ENCODE measurements around the gene CDK14. TPM values are rescaled to one million over a fixed set of nuclear protein-coding genes. Genes with fewer than 3 reads are reported as not detected.

Gene CDK14
- polyA plus RNA-seq, 1 donor: 19.5 TPM

DNA sequence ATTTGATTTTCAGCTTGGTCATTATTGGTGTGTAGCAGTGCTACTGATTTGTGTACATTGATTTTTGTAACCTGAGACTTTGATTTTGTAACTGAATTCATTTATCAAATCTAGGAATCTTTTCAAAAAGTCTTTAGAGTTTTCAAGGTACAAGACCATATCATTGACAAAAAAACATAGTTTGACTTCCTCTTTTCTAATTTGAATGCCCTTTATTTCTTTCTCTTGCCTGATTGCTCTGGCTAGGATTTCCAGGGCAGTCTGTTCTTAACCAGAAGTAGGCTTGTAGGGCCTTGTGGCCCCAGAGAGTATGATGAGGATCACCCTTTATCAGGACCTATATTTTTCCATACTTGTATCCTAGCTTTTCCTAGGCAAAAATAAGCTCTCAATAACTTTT, 433.6 kb downstream of the CDK14 start:
- no peak for DNase-seq

DNA sequence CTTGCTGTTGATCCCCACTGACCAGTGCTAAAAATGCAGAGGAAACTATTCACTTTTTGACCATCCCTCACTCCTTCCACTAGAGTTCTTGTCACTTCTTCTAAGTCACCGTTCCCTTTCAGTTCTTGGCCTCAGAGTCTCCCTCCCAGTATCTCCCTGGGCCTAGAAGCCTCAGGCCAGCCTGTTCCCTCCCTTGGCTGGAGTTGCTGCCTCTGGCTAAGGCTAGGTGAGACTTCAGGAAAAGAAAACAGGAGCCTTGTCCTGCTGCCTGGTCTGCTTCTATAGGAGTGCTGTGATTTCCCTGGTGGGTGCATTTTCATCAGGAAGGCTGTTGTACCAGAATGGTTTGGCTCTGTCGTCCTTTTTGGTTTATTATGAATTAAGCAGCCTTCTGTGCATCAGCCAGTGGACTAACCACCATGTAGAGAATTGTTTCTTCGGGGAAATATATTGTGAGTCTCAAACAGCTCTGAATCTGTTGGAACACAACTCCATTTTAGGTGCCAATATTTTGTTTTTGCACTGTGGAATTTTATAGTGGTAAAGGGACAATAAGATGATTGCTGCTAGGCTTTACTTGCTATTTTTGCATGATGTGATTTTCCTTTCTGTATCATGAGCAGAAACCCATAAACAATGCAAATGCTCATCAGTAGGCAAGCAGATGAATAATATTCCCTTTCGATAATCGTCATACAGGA, 434.7 kb downstream of the CDK14 start:
- DNase-seq: no peak

DNA sequence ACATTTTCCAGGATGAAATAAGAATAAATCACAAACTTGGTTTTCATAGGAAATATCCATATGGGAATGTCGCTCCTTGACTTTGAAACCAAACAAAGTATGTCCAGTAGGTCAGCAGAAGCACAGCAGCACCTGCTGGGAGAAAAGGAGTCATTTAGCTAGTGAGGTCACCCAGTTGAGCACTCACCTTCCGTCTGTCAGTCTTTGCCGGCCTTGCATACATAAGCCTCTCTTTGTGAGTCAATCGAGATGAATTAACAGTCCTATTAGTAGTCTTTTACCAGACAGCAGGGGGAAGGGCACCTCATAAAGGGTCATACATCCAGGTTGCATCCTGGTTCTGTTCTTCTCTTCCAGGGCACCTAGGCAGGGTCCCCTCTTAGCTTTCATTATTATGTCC, 435.6 kb downstream of the CDK14 start:
- DNase-seq: no peak

DNA sequence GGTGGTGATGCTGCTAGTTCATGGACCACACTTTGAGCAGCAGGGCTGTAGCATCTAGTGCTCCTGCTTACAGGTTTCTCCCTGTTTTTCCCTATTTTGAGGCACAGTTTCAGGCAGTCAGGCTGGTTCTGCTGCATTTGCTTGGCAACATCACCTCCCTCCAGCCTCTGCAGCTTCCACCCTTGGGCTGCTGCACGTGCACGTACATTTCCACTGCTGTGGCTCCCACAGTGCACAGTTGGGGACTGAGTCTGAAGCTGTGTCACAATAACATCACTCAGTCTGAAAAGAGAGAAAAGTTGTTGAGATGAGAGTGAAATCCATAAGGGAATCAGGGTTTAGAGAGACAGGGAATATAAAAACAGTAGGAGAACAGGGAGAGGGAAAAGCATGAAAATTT, 437.5 kb downstream of the CDK14 start:
- DNase-seq: no peak

DNA sequence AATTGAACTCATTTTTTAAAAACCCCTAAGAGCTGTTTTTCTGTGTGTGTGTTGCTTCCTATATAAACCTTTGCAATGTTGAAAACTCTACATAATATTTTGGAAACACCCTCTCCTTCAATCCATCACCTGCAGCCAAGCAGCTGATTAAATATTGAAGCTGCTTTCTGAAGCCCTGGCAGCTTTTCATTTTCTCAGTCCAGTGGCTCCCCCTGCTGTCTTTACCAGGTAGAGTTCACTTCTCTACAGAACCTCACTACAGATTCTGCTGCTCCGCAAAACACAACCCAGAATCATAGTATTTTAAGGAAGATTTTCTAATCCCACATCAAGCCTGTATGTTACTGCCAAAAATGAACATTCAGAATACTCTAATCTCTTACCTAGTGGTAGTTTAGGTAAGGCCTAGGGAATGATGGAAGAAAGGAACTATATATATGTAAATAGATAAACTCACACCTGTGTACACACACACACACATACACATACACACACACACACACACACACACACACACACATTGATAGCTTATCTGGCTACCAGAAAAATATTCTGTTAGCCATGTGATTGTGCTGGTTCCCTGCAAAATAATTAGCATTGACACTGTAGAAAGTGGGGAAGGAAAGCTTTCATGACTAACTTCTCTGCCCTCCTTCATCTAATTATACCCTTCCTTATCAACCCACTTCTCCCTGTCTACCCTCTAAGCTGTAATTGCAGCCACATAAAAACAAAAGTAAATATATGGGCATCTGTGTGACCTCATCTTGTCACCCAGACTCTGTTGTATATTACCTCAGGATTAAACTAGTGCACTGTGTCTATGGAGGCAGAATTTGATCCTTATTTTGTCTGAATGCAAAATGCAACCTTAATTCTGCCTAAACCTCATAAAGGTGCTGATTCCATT, 438.6 kb downstream of the CDK14 start:
- DNase-seq: peak; percentile 63

DNA sequence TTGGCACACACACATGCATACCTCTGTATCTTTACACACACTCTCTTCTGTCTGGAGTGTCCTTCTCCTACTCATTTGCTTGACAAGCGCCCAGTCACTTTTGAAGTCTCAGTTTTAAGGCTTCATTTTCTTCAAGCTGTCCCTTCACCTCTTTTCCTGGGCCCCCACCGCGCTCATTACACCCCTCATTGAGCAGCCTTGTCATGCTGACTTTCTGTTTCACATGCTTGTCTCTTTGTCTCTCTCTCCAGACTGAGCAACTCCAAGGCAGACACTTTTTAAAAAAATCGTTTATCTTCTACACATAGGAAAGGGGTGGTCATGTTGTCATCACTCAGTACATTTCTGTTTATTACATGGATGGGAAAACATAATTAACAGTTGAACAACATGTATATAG, 442.9 kb downstream of the CDK14 start:
- no peak for DNase-seq

DNA sequence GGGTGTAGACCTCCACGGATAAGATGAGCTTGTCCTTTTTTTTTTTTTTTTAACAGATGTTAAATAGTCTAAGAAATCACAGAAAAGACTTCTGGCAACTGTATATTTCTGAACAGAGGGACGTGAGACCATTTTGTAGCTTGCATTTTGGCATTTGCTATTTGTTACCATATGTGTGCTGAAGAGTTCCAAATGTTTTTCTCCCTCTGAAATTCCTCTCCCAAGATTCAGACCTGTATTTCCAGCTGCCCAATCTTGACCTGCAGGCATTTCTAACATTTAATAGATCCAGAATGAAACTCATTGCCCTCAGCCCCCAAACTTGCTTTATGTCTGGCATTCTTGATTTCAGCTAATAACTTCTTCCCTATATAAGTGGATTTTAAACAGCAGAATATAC, 445.0 kb downstream of the CDK14 start:
- no peak for DNase-seq

DNA sequence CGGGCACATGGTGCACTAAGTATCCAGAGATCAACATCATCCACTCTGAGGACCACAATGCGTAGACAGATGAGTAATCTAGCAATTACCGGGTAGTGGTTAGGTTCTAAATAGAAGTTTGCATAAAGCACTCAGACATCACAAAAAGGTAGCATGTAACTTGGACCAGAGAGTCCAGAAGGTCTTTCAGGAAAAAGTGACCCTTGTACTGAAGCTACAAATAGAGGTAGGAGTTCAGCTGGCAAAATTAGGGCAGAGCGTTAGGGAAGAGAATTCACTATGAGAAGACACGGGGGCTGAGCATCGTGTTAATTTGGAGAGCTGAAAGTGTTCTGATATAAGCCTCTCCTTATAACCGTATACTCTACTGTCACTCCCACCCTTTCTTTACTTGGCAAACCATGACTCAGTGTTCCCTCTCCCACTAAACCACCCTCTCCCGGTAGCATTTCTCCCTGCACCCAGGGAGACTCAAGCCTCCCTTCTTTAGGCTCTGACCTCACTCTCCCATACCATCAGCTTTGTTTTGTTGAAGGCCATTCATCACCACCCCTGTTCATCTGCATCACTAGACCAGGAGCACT, 445.9 kb downstream of the CDK14 start:
- no peak for DNase-seq

DNA sequence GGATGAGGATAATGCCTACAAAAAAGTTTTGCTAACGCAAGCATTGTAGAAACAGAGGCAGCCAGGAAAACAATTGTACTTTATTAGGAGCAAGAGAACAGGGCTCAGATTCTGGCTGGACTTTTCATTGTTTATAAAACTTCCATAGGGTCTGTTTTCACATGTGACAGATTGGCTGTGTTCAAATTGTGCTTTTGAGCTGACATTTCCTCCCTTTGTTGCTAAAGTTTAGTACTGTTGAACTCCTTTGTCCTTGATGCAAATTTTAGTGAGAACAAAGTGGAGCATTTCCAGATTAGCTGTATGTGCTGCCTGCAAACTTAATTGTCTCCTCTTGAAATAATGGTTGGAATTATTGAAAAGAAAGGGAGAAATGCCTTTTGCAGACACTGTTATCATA, 447.1 kb downstream of the CDK14 start:
- no peak for DNase-seq

DNA sequence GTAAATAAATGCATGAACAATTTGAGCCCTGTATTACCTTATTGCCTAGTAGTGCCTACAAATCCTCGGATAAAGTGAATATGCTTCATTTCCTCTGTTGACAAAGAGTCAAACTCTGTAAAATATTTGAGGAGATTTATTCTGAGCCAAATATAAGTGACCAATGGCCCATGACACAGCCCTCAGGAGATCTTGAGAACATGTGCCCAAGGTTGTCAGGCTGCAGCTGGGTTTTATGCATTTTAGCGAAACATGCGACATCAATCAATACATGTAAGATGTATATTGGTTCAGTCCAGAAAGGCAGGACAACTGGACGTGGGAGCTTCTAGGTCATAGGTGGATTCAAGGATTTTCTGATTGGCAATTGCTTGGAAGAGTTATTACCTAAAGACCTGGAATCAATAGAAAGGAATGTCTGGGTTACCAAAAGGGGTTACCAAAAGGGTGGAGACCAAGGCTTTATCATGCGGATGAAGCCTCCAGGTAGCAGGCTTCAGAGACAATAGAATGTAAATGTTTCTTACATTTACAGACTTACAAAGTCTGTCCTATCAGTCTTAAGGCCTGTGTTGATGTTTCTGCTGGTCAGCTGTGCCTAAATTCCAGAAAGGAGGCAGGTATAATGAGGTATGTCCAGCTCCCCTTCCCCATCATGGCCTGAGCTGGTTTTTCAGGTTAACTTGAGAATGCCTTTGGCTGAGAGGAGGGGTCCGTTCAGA, 448.0 kb downstream of the CDK14 start:
- no peak for DNase-seq

DNA sequence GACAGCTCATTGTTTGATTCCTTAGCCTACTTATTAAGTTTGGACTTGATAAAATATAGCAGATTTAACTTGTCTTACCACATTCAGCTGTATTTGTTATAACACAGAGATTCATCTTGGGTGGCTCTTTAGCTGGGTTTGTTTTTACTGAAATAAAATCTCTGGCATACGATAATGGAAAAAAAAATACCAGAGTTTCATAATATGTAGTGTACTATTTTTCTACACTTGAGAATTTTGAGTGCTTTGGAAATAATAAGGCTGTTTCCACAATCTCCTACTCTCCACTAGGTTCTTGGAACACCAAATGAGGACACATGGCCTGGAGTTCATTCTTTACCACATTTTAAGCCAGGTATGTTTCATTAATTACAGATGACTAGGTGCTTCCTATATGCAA, 449.5 kb downstream of the CDK14 start:
- DNase-seq: no peak

DNA sequence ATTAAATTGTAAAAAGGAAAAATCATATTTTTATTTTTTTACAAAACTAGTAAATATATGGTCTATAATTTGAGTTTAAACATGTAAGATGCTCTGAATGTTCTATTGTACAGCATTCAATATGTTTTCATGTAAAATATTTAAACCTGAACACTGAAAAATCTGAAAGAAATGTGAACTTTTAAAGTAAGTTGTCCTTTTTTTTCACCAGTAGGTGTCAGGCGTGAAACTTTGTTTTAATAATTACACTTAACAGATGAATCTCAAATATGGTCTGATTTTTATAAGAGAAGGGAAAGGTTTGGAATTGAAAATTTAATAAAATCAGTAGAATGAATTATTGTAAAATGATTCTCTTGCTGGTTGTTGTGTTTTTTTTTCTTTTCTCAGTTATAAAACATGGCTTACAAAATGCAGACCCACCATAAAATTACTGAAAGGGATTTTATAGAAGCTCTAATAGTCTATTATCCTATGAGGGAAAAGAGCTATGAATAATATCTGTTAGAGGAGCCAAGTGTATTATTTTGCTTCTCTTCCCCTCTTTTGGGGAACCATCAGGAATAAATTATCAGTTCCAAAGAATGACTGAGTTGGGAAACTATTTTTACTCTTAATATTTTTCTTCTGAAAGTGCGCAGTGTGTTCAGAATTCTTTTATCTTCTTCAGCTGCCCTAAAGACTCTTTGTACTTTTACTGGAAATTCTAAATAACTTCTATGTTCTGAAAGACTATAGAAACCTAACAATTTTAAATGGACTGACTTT, 450.4 kb downstream of the CDK14 start:
- DNase-seq: peak; percentile 43

DNA sequence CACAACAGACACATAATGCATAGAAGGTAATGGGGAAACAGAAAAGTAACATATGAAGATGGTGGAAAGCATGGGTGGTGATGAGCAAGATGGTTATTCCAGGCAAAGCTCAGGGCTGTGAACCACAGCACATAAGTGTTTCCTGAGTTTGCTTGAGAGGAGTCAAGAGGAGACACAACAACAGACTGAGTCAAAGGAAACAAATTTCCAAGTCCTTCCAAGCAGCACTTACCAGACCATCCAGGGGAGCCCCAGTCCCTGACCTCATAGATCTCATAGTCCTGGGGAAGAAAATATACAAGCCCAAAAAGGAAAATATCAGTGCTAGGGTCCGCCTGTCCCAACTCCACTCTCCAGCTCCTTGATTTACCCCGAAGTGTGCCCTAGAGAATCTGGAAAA, 451.5 kb downstream of the CDK14 start:
- DNase-seq: no peak

DNA sequence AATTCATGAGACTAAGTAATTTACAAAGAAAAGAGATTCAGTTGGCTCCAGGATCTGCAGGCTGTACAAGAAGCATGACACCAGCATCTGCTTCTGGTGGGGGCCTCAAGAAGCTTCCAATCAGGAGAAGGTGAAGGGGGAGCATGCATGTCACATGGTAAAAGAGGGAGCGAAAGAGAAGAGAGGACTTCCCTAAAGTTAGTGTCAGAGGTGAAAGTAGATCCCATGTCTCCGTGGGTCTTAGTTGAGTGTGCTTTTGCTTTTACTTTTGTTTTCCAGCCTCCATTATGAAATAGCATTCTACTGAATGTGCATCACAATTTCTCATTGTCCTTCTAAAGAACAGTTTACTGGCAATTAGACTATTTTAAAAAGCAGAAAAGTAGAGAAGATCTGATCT, 454.6 kb downstream of the CDK14 start:
- DNase-seq: no peak

DNA sequence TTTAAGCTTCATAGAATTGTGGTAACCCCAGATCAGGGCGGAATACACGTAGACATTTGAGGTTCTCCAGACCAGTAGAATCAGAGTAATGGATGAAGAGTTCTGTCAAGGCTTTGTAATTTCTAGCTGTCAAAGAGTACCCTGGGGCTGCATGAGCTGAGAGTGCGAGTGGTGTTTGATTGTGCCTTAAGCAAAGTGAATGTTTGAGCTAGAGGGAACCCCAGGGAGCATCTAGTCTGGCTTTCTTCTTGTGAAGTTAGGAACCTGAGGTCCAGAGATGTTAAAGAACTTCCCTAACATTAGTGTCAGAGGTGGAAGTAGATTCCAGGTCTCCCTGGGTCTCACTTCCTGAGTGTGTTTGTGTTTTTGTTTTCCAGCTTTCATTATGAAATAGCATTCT, 455.8 kb downstream of the CDK14 start:
- DNase-seq: no peak

DNA sequence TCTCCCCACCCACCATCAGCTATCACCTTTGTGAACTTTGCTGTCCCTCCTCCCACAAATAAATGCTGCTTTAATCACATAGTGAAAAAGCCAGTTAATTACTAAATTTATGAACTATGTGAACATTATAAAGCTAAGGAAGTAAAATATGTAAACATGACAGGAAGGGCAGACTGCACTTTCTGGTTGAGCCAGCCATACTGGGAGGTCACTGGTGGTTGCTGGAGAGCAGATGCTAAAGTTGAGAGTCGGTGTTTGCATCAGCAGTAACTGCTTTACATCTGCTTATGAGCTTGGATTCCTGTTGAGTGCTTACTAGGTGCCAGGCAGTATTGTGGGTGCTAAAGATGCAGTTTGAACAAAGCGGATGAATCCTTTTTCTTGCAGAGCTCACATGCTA, 458.3 kb downstream of the CDK14 start:
- DNase-seq: no peak

DNA sequence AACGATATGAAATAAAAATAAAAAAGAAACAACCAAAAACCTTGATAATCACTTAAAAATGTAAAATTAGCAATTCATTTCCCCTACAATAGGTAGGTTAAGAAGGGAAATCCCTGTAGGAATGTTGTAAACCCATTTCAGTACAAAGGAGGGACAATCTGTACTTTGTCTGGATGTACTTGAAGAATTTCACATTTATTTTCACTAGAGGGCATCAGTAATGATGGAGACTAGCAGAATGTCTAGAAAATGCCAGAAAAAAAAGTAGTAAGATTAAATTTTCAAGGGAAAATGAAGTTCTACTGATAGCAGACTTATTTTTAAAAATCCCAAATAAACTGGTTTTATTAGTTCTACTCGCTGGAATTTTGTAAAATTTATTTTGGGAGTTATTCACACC, 459.1 kb downstream of the CDK14 start:
- DNase-seq: no peak

DNA sequence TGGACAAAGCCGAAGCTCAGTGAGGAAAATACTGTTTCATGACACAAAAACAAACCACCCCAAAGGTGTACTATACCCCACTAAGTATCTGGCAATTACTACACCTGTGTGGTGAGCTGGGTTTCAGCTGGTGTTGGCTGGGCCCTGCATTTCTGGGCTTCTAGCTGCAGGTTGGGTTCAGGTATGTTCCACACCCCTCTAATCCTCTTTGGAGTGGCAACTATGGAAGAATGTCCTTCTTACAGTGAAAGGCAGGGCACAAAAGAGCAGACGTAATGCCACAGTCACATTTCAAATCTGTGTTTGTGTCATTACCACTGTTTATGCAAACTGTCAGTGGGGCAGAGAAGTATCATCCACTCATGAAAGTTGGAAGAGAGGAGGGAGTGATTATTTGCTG, 466.6 kb downstream of the CDK14 start:
- DNase-seq: no peak

DNA sequence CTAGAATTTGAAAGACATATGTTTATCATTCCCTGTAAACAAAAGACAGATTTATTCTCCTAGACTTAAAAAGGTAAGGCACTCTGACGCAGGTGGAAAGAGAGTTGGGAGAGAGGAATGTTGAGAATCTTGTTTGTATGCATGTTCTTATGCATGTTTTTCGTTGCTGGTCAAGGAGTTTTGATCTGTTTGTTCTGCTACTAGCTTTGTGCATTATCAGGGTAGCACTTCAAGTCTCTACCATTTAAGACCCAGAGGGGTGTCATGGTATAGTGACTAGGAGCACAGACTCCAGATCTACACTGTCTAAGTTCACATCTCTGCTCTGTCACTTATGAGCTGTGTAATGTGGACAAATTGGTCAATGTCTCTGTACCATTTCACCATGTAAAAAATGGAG, 467.9 kb downstream of the CDK14 start:
- DNase-seq: no peak

DNA sequence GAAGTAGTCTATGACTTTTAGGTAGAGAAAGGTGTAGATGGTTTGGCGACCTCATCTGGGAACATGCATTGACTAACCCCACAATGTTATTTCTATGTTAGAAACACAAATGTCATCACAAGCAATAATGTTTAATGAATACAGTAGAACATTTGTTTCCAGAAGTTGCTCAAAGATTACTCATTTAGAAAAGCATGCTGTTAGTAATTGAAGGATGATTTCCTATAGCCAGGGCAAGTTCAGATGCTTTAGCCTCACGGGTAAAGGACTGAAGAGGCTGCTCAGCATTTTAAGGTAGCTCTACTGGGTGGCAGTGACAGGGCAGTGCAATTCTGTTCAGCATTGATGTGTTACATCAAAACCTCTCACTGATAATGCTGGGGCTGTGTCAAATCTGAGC, 468.8 kb downstream of the CDK14 start:
- no peak for DNase-seq

DNA sequence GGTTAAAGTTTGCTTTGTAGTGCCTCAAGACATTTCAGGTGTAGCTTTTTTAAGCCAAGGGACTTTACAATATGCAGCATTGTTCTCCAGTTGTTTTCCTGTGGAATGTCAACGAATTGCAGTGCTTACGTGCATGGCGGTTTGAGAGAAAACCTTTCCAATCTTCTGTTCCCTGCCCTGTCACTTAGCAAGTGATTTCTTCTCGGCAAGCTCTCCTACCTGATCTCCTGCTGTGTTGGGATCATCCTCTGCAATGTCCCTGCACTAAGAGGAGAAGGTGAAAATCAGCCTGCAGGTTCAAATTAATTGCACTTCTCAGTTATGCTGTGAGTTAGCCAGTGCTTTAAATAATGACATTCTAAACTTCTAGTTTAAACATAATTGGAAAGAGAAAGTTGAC, 470.5 kb downstream of the CDK14 start:
- no peak for DNase-seq

DNA sequence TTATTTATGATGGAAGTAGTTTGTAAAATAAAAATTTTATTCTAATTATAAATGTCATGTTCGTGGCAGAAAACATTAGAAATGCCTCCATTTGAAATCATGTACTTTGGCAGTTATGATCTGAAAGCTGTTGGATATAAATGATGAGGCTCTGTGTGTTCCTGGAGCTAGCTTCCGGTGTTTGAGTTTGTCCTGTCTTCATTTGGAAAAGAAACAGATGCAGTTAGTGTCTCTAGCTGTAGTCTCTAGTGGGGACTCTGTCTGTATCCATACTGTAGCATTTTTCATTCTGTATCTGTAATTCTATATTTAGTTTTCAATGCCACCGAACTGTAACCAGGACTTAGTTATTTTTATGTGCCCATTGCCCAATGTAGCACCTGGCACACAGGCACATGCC, 471.1 kb downstream of the CDK14 start:
- DNase-seq: no peak
